GM10266 (cell line): ENCODE data around the gene PNO1.

Source experiments
- DNase-seq: peaks from one replicate; pipeline ENCODE4 v3.0.0; 2012; ENCODE audit errors: extremely low spot score
- TF ChIP-seq, protein P1 (sequence below): IDR thresholded peaks from 2 replicates; pipeline ENCODE4 v1.5.1; 2012; ENCODE audit warnings: mild to moderate bottlenecking, low read depth; ENCODE audit not compliant: control insufficient read depth, insufficient read depth; ENCODE audit errors: missing control alignments

PNO1 gene

DNA sequence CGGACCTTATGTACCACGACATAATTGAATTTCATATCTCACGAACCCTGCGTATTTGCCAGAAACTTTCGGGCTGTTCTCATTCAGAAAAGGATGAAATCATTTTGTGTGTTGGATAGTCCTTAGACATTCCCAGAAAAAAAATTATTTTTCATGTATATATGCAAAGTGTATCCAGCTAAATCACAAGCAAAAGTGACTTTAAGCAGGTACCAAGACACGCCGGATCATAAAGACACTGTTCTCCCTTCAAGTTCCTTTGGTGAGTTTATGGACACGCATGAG lies 35.1 kb upstream of the PNO1 start:
- TF ChIP-seq, protein P1, sequence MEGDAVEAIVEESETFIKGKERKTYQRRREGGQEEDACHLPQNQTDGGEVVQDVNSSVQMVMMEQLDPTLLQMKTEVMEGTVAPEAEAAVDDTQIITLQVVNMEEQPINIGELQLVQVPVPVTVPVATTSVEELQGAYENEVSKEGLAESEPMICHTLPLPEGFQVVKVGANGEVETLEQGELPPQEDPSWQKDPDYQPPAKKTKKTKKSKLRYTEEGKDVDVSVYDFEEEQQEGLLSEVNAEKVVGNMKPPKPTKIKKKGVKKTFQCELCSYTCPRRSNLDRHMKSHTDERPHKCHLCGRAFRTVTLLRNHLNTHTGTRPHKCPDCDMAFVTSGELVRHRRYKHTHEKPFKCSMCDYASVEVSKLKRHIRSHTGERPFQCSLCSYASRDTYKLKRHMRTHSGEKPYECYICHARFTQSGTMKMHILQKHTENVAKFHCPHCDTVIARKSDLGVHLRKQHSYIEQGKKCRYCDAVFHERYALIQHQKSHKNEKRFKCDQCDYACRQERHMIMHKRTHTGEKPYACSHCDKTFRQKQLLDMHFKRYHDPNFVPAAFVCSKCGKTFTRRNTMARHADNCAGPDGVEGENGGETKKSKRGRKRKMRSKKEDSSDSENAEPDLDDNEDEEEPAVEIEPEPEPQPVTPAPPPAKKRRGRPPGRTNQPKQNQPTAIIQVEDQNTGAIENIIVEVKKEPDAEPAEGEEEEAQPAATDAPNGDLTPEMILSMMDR = no peak
- no peak for DNase-seq

DNA sequence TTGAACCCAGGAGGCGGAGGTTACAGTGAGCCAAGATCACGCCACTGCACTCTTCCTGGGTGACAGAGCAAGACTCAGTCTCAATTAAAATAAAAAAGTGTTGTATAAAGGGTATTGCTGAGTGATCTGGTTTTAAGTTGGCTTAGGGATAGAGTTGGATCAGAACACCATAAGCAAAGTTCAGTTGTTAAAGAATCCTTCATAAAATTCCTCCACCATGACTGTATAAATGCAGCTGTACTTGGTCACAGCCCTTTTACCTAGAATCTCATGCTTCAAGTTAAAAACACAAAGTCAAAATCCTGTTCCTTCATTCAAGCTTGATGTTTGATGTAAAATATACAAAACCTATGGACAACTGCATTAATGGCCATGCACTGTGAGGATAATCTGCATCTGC lies 33.4 kb upstream of the PNO1 start:
- no peak for DNase-seq
- TF ChIP-seq, protein P1 = no peak

DNA sequence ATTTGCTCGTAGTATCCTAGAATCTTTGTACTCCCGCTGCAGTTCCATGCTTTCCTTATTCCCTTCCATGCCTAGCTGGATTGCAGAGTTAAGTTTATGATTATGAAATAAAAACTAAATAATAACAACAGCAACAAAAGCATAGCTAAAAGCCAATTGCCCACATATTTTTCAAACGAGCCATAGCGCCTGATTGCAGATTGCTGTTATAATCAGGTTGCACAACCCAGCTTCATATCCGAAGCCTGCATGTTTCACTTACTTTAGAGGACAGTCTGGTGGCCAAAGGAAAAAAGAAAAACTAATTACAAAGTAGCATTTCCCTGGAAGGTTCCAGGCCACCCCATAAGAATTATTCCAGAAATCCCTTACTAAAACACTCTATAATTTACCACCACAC lies 31.9 kb upstream of the PNO1 start:
- no peak for DNase-seq
- TF ChIP-seq, protein P1 = no peak

DNA sequence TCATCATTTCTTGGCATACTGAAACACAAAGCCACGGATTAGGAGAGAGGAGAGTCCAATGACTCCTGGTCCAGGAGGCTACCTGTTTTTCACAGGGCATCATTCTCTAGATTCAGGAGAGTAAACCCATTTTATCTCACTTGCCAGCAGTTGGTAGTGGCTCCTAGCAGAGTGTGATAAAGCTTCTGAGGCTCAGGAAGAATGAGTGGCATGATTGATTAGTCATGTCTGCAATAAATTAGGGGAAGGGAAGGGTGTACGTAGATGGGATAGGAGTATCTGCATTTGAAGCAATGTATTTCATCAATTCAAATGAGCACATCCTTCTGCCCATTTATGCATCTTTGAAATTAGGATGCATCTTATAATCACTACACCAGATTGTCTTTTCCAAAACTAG lies 31.1 kb upstream of the PNO1 start:
- TF ChIP-seq, protein P1 = no peak
- no peak for DNase-seq

DNA sequence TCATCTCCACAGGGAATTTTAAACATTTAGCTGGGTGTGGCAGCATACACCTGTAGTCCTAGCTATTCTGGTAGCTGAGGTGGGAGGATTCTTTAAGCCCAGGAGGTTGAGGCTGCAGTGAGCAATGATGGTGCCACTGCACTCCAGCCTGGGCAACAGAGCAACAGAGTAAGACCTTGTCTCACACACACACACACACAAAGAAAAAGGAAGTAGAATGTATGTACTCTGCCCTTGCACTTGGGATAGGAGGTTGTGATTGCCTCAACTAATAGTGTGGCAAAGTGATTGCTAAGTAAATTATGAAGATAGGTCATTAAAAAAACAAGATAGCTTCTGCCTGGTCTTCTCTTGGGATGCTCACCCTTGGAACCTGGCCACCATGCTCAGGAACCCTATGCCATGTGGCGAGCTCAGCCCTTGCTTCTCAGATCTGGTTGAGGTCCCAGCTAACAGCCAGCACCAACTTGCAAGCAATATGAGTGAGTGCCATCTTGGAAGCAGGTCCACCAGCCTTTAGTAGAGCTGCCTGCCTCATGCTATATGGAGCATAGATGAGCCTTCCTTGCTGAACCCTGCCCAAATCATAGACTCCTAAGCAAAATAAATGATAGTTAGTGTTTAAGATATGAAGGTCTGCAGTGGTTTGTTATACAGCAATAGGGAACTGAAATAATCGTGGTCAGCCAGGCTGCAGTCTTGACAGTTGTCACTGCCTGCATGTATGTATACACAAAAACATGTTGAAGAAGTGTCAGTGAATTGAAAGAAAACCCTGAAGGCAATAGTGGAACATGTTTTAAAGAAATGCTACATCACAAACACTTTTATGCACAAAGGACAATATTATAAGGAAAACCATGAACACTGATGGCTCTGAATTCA lies 30.1 kb upstream of the PNO1 start:
- no peak for DNase-seq
- TF ChIP-seq, protein P1 = no peak

DNA sequence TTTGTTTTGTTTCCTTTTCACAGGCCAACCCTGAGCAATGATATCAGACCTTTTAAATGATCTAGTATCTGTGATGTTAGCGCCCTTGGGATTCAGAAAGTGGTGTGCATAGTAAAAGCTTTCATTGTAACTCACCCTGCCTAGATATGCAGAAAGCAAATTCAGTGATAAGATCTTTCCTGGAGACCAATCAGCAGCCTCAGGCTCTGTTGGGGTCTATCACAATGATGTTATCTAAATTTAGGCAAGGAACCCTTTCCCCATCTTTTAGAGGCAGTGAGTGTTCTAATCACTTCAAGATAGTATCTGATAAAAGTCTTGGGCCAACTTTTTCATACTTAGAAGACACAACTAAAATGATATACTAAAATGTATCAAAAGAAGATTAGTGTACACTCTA lies 23.6 kb upstream of the PNO1 start:
- TF ChIP-seq, protein P1 = no peak

DNA sequence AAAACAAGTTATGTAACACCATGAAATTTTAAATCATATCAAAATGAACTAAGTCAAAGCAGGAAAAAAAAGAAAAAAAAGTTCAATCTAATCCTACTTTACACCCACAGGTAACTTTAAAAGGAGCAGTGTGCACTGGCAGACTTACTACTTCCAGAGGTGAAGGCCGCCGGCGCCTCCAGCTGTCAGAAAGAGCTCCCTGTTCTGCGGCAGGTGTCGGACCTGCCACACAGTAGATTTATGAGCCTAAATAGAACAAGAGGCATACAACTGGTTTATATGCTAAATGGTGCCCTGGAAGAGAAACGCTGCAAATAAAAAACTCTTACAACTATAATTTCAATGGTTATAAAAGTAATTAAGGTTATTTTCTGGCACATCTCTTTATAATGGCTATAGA lies 23.1 kb upstream of the PNO1 start:
- TF ChIP-seq, protein P1 = no peak
- no peak for DNase-seq

More for the DNA sequence above, 23.6 kb upstream of the PNO1 start:
- DNase-seq = no peak
